Measurements from ENCODE around the gene MORN5. TPM values are rescaled to one million over a fixed set of nuclear protein-coding genes. Genes with fewer than 3 reads are reported as not detected.

The MORN5 gene
- total RNA-seq, 2 donors from 2014 or later: 0.81 TPM; not detected in 1

DNA sequence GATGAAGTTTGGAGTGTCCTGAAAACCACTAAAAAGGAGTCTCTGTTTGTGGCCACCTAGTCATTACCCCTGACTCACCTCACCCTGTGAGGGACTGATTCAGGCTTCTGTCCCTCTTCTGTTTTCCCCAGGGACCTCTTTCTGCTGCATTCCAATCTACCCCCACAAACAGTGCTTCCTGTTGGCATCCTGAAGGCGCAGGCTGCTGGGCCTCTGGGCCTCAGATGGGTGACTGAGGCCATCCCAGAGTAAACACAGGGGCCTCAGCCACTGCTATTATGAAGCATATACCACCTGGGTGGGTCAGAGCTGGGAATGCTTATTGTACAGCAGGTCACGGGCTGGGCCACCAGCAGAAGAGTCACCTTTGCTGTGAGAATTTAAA is 20.0 kb downstream of the MORN5 start:
- no peak overlapping the region for H3K27ac Mint-ChIP-seq
- H3K9me3 Mint-ChIP-seq: no peaks in the 10 kb centered on the region
- H3K36me3 ChIP-seq (ENCODE audit: control insufficient read depth, insufficient read depth, low read length): no peaks in the 10 kb centered on the region
- H3K4me1 Mint-ChIP-seq: no peaks in the 10 kb centered on the region
- H3K27me3 ChIP-seq (ENCODE audit: control insufficient read depth, insufficient read depth, low read length, poor library complexity, severe bottlenecking): peaks cover 4% of the 10 kb centered on the region
- H3K36me3 Mint-ChIP-seq (ENCODE audit: low read depth): no peaks in the 10 kb centered on the region
- H3K4me3 Mint-ChIP-seq: no peak overlapping the region
- H3K27me3 Mint-ChIP-seq (ENCODE audit: insufficient read depth): peaks cover 5% of the 10 kb centered on the region
- no peak overlapping the region for H3K27ac ChIP-seq (ENCODE audit: low read depth, low read length)
- no peak for DNase-seq
- H3K9me3 ChIP-seq (ENCODE audit: control insufficient read depth, low read length): no peaks in the 10 kb centered on the region
- TF ChIP-seq, protein P1, sequence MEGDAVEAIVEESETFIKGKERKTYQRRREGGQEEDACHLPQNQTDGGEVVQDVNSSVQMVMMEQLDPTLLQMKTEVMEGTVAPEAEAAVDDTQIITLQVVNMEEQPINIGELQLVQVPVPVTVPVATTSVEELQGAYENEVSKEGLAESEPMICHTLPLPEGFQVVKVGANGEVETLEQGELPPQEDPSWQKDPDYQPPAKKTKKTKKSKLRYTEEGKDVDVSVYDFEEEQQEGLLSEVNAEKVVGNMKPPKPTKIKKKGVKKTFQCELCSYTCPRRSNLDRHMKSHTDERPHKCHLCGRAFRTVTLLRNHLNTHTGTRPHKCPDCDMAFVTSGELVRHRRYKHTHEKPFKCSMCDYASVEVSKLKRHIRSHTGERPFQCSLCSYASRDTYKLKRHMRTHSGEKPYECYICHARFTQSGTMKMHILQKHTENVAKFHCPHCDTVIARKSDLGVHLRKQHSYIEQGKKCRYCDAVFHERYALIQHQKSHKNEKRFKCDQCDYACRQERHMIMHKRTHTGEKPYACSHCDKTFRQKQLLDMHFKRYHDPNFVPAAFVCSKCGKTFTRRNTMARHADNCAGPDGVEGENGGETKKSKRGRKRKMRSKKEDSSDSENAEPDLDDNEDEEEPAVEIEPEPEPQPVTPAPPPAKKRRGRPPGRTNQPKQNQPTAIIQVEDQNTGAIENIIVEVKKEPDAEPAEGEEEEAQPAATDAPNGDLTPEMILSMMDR (conservative IDR thresholded peaks at IDR 0.05): no peak
- H3K4me3 ChIP-seq (ENCODE audit: low read length): no peak overlapping the region
- 78 to 100% methylated on average over 1 to 2 of the region's 2 CpGs for WGBS, 2 experiments (ENCODE audit: insufficient coverage in 1 of 2, insufficient read length in 1 of 2)
- no peaks in the 10 kb centered on the region for H3K4me1 ChIP-seq (ENCODE audit: control insufficient read depth, insufficient read depth, low read length)
- H3K9ac ChIP-seq (ENCODE audit: extremely low read depth, low read length, poor library complexity, severe bottlenecking): no peak overlapping the region

DNA sequence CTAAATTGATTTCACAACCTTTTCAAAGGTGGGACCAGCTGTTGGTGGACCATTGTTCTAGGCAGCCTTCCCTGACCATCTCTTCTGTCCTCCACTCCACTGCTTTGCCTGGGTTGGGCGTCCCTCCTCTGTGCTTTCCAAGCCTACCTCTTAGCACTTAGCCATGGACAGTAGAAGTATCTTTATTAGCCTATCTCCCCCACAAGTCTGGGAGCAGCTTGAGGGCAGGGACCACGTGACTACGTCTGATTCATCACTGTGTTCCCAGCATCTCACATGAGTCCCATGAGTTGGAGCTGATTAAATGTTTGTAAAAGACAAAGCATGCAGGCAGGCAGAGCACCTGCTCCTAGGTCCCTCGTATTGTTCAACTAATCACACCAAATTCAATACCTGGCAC is 20.9 kb downstream of the MORN5 start:
- Histone ChIP-seq H3K9me3 (ENCODE audit: control insufficient read depth, low read length) (no peaks in the 10 kb centered on the region), H3K27me3 (ENCODE audit: control insufficient read depth, insufficient read depth, low read length, poor library complexity, severe bottlenecking) (peaks cover 4% of the 10 kb centered on the region), H3K4me1 (ENCODE audit: control insufficient read depth, insufficient read depth, low read length) (no peaks in the 10 kb centered on the region), H3K9ac (ENCODE audit: extremely low read depth, low read length, poor library complexity, severe bottlenecking) (no peak overlapping the region), H3K27ac (ENCODE audit: low read depth, low read length) (no peak overlapping the region), H3K36me3 (ENCODE audit: control insufficient read depth, insufficient read depth, low read length) (no peaks in the 10 kb centered on the region), H3K4me3 (ENCODE audit: low read length) (no peak overlapping the region)
- WGBS, 2 experiments (ENCODE audit: insufficient coverage in 1 of 2, insufficient read length in 1 of 2): 80% methylated on average over 4 of the region's 4 CpGs; no CpG with 5 or more reads in 1 of the 2 experiments
- no peak for DNase-seq
- Mint-ChIP-seq H3K9me3 (no peaks in the 10 kb centered on the region), H3K36me3 (ENCODE audit: low read depth) (no peaks in the 10 kb centered on the region), H3K27me3 (ENCODE audit: insufficient read depth) (peaks cover 5% of the 10 kb centered on the region), H3K4me1 (no peaks in the 10 kb centered on the region), H3K4me3 (no peak overlapping the region), H3K27ac (no peak overlapping the region)
- TF ChIP-seq, protein P1 (conservative IDR thresholded peaks at IDR 0.05): no peak

DNA sequence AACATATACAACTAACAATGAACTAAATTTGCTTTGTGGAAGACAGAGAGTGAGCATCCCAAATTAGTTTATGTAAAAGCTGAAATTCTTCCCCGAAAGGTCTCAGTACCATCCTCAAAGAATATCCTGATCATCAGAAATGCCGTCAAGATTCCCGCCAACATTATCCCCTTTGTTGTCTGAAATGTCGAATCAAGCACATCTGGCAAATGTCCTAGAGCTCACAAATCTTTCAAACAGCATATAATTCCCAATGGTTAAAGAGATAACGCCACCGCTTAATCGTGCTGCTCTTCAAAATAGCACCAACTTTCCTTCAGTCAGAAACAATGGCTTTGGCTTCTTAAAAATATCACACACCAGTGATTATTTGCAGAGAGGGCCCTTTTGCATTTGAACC is 23.8 kb downstream of the MORN5 start:
- peaks cover 4% of the 10 kb centered on the region for H3K27me3 ChIP-seq (ENCODE audit: control insufficient read depth, insufficient read depth, low read length, poor library complexity, severe bottlenecking)

More for the DNA sequence above, 23.8 kb downstream of the MORN5 start:
- H3K4me3 ChIP-seq (ENCODE audit: low read length): no peak overlapping the region
- H3K9ac ChIP-seq (ENCODE audit: extremely low read depth, low read length, poor library complexity, severe bottlenecking): no peak overlapping the region
- TF ChIP-seq, protein P1 (conservative IDR thresholded peaks at IDR 0.05): no peak
- Mint-ChIP-seq H3K4me3 (no peak overlapping the region), H3K36me3 (ENCODE audit: low read depth) (no peaks in the 10 kb centered on the region), H3K9me3 (no peaks in the 10 kb centered on the region), H3K27ac (no peak overlapping the region), H3K4me1 (no peaks in the 10 kb centered on the region), H3K27me3 (ENCODE audit: insufficient read depth) (peaks cover 4% of the 10 kb centered on the region)
- H3K36me3 ChIP-seq (ENCODE audit: control insufficient read depth, insufficient read depth, low read length): no peaks in the 10 kb centered on the region
- no peaks in the 10 kb centered on the region for H3K4me1 ChIP-seq (ENCODE audit: control insufficient read depth, insufficient read depth, low read length)
- H3K27ac ChIP-seq (ENCODE audit: low read depth, low read length): no peak overlapping the region
- no peak for DNase-seq
- no peaks in the 10 kb centered on the region for H3K9me3 ChIP-seq (ENCODE audit: control insufficient read depth, low read length)
- WGBS, 2 experiments (ENCODE audit: insufficient coverage in 1 of 2, insufficient read length in 1 of 2): 91 to 94% methylated on average over 4 to 7 of the region's 7 CpGs

Measured in endodermal cell (in vitro differentiated cells).